Measurements from ENCODE around the gene MAP3K7. TPM values are rescaled to one million over a fixed set of nuclear protein-coding genes. Genes with fewer than 3 reads are reported as not detected.

MAP3K7 gene
- total RNA-seq, 1 experiment from 2014 or later, result 26.6 TPM

DNA sequence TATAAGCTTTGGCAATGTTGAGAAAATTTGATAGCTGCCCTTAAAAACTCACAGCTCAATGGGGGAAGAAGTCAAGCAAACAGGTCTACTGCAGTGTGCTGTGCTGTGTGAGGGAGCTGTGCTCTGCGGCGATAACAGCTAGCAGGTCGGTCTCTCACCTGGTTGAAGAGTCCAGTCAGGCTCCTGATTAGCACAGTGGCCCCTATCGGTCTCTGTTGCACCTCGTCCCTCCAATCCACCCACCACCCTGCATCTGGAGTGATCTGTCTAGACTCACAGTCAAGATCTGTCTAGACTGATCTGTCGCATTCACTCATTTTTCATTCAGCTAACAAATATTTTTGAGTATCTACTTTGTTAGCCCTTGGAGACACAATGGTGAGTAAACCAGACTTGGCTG lies 94.1 kb downstream of the MAP3K7 start:
- Histone ChIP-seq H3K9me2 (ENCODE audit: insufficient read depth) (0 out of 2 replicates have a peak, but pooled peaks cover 3% of the 10 kb centered on the region), H3K27me3 (ENCODE audit: insufficient read depth, low read length) (no peaks in the 10 kb centered on the region), H3K36me3 (ENCODE audit: control insufficient read depth in 1 of 2, insufficient read depth in 2 of 2, low read length in 2 of 2) (no peaks in the 10 kb centered on the region), H2AFZ (ENCODE audit: low read depth, low read length, poor library complexity, severe bottlenecking) (no peak overlapping the region), H3K4me3 (replicated peaks in 1 of 2; ENCODE audit: low read depth in 1 of 2, low read length in 2 of 2) (no peak overlapping the region), H3K79me2 (ENCODE audit: insufficient read depth, low read length) (no peaks in the 10 kb centered on the region), H4K20me1 (ENCODE audit: insufficient read depth) (no peaks in the 10 kb centered on the region), H3K4me1 (ENCODE audit: control insufficient read depth in 1 of 2, insufficient read depth in 2 of 2, low read length in 2 of 2) (no peaks in the 10 kb centered on the region), H3K9ac (ENCODE audit: low read length) (no peak overlapping the region), H3K9me3 (ENCODE audit: control insufficient read depth in 1 of 2, insufficient read depth in 1 of 2, low read depth in 1 of 2, low read length in 2 of 2) (no peaks in the 10 kb centered on the region), H3K4me2 (ENCODE audit: low read length) (no peak overlapping the region), H3K27ac (ENCODE audit: low read depth, low read length) (no peak overlapping the region)
- BruUV-seq (replicated peaks), result no TSS peak
- TF ChIP-seq TCF7L2 (IDR thresholded peaks at IDR 0.05; ENCODE audit: borderline replicate concordance, extremely low read depth, insufficient read depth, insufficient read length), result no peak
- TF ChIP-seq, protein P1, sequence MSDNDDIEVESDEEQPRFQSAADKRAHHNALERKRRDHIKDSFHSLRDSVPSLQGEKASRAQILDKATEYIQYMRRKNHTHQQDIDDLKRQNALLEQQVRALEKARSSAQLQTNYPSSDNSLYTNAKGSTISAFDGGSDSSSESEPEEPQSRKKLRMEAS (IDR thresholded peaks at IDR 0.05), result no peak
- no peak for TF ChIP-seq ZNF274 (IDR thresholded peaks at IDR 0.05; ENCODE audit: low read depth, low read length)
- TF ChIP-seq, protein P2, sequence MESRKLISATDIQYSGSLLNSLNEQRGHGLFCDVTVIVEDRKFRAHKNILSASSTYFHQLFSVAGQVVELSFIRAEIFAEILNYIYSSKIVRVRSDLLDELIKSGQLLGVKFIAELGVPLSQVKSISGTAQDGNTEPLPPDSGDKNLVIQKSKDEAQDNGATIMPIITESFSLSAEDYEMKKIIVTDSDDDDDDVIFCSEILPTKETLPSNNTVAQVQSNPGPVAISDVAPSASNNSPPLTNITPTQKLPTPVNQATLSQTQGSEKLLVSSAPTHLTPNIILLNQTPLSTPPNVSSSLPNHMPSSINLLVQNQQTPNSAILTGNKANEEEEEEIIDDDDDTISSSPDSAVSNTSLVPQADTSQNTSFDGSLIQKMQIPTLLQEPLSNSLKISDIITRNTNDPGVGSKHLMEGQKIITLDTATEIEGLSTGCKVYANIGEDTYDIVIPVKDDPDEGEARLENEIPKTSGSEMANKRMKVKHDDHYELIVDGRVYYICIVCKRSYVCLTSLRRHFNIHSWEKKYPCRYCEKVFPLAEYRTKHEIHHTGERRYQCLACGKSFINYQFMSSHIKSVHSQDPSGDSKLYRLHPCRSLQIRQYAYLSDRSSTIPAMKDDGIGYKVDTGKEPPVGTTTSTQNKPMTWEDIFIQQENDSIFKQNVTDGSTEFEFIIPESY (IDR thresholded peaks at IDR 0.05; ENCODE audit: extremely low read depth, insufficient replicate concordance, low read length), result no peak
- TF ChIP-seq CEBPB (IDR thresholded peaks at IDR 0.05; ENCODE audit: low read depth), result no peak
- TF ChIP-seq EZH2 (IDR thresholded peaks at IDR 0.05), result no peak
- no peak for TF ChIP-seq ZFX (IDR thresholded peaks at IDR 0.05)
- no peak for TF ChIP-seq CBX3 (IDR thresholded peaks at IDR 0.05; ENCODE audit: low read depth)
- no peak for TF ChIP-seq RAD21 (IDR thresholded peaks at IDR 0.05; ENCODE audit: low read depth)
- TF ChIP-seq EZH2phosphoT487 (IDR thresholded peaks at IDR 0.05; ENCODE audit: borderline replicate concordance), result no peak
- ChIA-PET CTCF (no interaction called here), RAD21 (ENCODE audit: low non-redundant PET in 1 of 2, low total read pairs in 2 of 2, uncharacterized antibody in 2 of 2, unreplicated experiment in 2 of 2) (no interaction called here), POLR2A (no interaction called here)
- intact Hi-C loops (cut with micrococcal nuclease), result no loop called here
- no peak for ATAC-seq
- no peak for DNase-seq (ENCODE audit: low read depth, low spot score)

Measured in HCT116 (cell line).